Neutrophil (primary cell): Measurements from ENCODE around the gene OR4D1.

Experiments
- H3K27ac ChIP-seq: fragments of 200-600 bp; sonication (generic); 2 replicates; pipeline ENCODE4 v1.5.1; 2016; ENCODE audit warnings: mild to moderate bottlenecking, moderate library complexity
- H3K27me3 ChIP-seq: fragments of 200-600 bp; sonication (generic); 2 replicates; pipeline ENCODE4 v1.6.0; 2016; ENCODE audit warnings: mild to moderate bottlenecking
- H3K36me3 ChIP-seq: fragments of 200-600 bp; sonication (generic); 2 replicates; pipeline ENCODE4 v1.5.1; 2017
- H3K4me1 ChIP-seq, 2 experiments: fragments of 200-600 bp in 1 of 2; sonication (generic) in 1 of 2; 1 replicate in 1 of 2; 2 replicates in 1 of 2; pipeline versions ENCODE4 v1.5.1 to v1.6.1; 2013 to 2016; ENCODE audit warnings: low read depth in 1 of 2, low read length in 1 of 2, mild to moderate bottlenecking in 1 of 2, moderate library complexity in 1 of 2; ENCODE audit not compliant: control insufficient read depth in 1 of 2, insufficient read depth in 1 of 2
- H3K4me3 ChIP-seq, 2 experiments: fragments of 200-600 bp in 1 of 2; sonication (generic) in 1 of 2; 1 replicate in 1 of 2; 2 replicates in 1 of 2; pipeline ENCODE4 v1.5.1; 2013 to 2016; ENCODE audit warnings: low read depth in 1 of 2, low read length in 1 of 2, mild to moderate bottlenecking in 1 of 2, moderate library complexity in 1 of 2
- H3K9me3 ChIP-seq: fragments of 200-600 bp; sonication (generic); 2 replicates; pipeline ENCODE4 v1.5.1; 2016
- CTCF ChIP-seq: fragments of 200-600 bp; sonication (generic); IDR thresholded peaks from 2 replicates; pipeline ENCODE4 v1.5.1; 2016; ENCODE audit warnings: antibody characterized with exemption

The OR4D1 gene

DNA sequence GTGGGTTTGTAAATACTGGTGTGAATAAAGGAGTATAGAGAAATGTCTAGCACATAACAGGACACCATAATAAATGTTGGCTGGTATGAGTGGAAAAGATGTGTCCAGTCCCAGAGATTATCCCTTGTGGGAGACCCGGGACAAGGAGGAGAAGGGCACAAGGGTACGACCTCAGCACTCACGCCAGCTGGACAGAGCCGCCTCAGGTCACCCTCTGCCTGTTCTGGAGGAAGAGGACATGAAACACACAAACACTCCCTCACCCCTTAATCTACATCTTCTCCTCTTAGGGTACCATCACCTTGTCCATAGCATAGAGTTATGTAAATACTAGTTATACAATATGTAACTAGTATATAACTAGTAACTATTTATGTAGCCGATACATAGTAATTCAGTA is 38.2 kb upstream of the OR4D1 start:
- no peak overlapping the region for H3K4me3 ChIP-seq

DNA sequence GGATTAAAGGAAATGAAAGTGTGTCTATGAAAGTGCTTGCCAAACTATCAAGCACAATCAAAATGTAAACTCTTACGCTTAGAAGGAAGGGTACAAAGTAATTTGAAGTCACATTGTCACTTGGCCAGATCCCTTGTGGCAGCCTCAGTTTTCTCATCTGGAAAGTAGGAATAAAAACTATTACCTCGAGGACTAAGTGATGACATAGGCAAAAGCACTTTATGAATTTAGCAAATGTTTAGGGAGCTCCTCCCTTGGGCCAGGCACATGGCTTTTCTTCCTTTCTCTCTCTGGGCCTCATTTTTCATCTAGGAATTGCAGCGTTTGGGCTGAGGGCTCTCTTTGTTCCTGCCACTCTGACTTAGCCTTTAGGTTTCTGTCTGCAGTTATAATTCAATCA is 36.5 kb upstream of the OR4D1 start:
- no peaks in the 10 kb centered on the region for H3K9me3 ChIP-seq
- H3K27me3 ChIP-seq, result peaks cover 46% of the 10 kb centered on the region
- TF ChIP-seq CTCF, result no peak
- no peaks in the 10 kb centered on the region for H3K4me1 ChIP-seq
- no peak overlapping the region for H3K27ac ChIP-seq
- H3K36me3 ChIP-seq, result no peaks in the 10 kb centered on the region
- H3K4me3 ChIP-seq, result no peak overlapping the region

More for the DNA sequence above, 38.2 kb upstream of the OR4D1 start:
- Histone ChIP-seq H3K36me3 (no peaks in the 10 kb centered on the region), H3K27ac (no peak overlapping the region), H3K27me3 (peaks cover 32% of the 10 kb centered on the region), H3K4me1 (no peaks in the 10 kb centered on the region), H3K9me3 (no peaks in the 10 kb centered on the region)
- TF ChIP-seq CTCF, result no peak

DNA sequence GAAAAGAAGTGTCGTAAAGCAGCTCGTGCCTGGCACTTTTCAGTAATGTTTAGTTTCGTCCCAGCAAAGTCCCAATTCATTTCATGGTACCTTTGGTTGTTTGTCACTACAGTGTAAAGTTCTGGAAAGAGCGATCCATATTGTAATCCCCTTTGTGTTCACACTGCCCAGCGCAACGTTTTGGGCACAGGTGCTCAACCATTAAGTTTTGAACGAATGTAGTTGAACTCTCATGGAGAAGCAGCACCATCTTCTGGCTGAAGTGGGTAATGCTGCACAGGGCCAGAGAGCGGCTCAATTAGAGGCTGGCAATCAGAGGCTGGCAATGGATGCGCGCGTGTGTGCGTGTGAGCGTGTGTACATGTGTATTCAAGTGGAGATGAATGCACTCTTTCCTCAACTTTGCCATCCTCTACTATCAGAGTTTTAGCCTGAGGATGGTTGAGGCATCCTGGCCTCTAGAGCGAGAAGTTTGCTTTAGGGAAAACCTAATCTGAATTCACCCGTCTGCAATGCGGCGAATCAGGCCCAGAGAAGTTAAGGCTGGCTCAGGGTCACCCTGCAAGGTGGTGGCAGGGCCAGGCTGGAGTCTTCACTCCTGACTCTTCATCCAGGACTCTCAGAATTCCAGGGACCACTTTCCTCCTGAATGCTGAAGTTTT is 35.1 kb upstream of the OR4D1 start:
- Histone ChIP-seq H3K27me3 (peaks cover 52% of the 10 kb centered on the region), H3K9me3 (no peaks in the 10 kb centered on the region), H3K27ac (no peak overlapping the region), H3K4me3 (no peak overlapping the region), H3K4me1 (no peaks in the 10 kb centered on the region), H3K36me3 (no peaks in the 10 kb centered on the region)
- peak; percentile 93 for TF ChIP-seq CTCF

DNA sequence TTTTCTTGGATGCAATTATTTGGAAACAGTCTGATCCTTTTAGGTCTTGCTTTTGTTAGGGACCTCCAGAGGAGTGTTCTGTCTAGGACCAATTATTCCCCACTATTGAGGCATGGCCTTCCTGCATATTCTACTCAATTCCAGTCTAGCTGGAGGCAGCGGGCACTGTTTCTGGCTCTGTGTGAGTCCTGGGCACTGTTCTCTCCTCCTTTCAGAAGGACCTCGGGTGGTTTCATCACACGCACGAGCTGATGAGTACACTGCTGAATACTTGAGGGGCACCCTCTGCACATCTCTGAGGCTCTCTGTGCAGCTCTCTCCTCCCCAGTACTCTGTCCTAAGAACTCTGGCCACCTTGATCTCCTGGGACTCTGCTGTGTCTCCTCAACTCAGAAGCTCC is 34.2 kb upstream of the OR4D1 start:
- Histone ChIP-seq H3K27me3 (peaks cover 60% of the 10 kb centered on the region), H3K9me3 (no peaks in the 10 kb centered on the region), H3K4me1 (no peaks in the 10 kb centered on the region), H3K27ac (no peak overlapping the region), H3K4me3 (no peak overlapping the region), H3K36me3 (no peaks in the 10 kb centered on the region)
- TF ChIP-seq CTCF, result no peak

GRCh38 chr17:58117382-58117781 is 30.8 kb upstream of the OR4D1 start:
- H3K27me3 ChIP-seq, result peaks cover 82% of the 10 kb centered on the region
- no peaks in the 10 kb centered on the region for H3K9me3 ChIP-seq
- no peak overlapping the region for H3K27ac ChIP-seq
- H3K36me3 ChIP-seq, result no peaks in the 10 kb centered on the region
- no peaks in the 10 kb centered on the region for H3K4me1 ChIP-seq
- no peak for TF ChIP-seq CTCF
- no peak overlapping the region for H3K4me3 ChIP-seq
